KMS-11 (cell line): Measurements from ENCODE around the gene CCNO.

Experiments
- H2AFZ ChIP-seq: fragments of 200-600 bp; sonication (generic); 2 replicates; pipeline ENCODE4 v1.6.1; 2016; ENCODE audit warnings: antibody characterized with exemption, mixed run types, low read depth
- H3K27ac ChIP-seq: fragments of 200-600 bp; sonication (generic); 2 replicates; pipeline ENCODE4 v1.6.1; 2016; ENCODE audit warnings: mild to moderate bottlenecking, mixed run types
- H3K27me3 ChIP-seq: fragments of 200-600 bp; sonication (generic); 2 replicates; pipeline ENCODE4 v1.6.1; 2017; ENCODE audit warnings: mild to moderate bottlenecking, low read depth, mixed run types, moderate library complexity; ENCODE audit not compliant: insufficient read depth
- H3K36me3 ChIP-seq: fragments of 200-600 bp; sonication (generic); 2 replicates; pipeline ENCODE4 v1.6.1; 2017; ENCODE audit warnings: mild to moderate bottlenecking, mixed run types; ENCODE audit not compliant: insufficient read depth
- H3K4me1 ChIP-seq: fragments of 200-600 bp; sonication (generic); 2 replicates; pipeline ENCODE4 v1.6.1; 2016; ENCODE audit warnings: mild to moderate bottlenecking, low read depth, mixed run types; ENCODE audit not compliant: poor library complexity, severe bottlenecking
- H3K4me2 ChIP-seq: fragments of 200-600 bp; sonication (generic); 2 replicates; pipeline ENCODE4 v1.7.0; 2016; ENCODE audit warnings: mild to moderate bottlenecking, mixed run types
- H3K4me3 ChIP-seq: fragments of 200-600 bp; sonication (generic); IDR thresholded peaks from 2 replicates; pipeline ENCODE4 v1.6.1; 2017; ENCODE audit warnings: low read depth, low read length, mixed read lengths; ENCODE audit not compliant: insufficient read depth
- H3K79me2 ChIP-seq: fragments of 200-600 bp; sonication (generic); 2 replicates; pipeline ENCODE4 v1.6.1; 2016; ENCODE audit warnings: low read depth, mixed run types; ENCODE audit not compliant: insufficient read depth
- H3K9ac ChIP-seq: fragments of 200-600 bp; sonication (generic); 2 replicates; pipeline ENCODE4 v1.6.1; 2016; ENCODE audit warnings: mild to moderate bottlenecking, mixed run types
- H4K20me1 ChIP-seq: fragments of 200-600 bp; sonication (generic); 2 replicates; pipeline ENCODE4 v1.6.1; 2016; ENCODE audit warnings: mild to moderate bottlenecking, mixed run types; ENCODE audit not compliant: insufficient read depth
- CTCF ChIP-seq: fragments of 200-600 bp; sonication (generic); conservative IDR thresholded peaks from 2 replicates; pipeline ENCODE4 v1.6.1; 2017; ENCODE audit warnings: low read depth, mild to moderate bottlenecking, antibody characterized with exemption, low read length, moderate library complexity, mixed read lengths

Gene CCNO

GRCh38 chr5:55254802-55255201, 21.4 kb upstream of the CCNO start:
- H3K79me2 ChIP-seq: no peaks in the 10 kb centered on the region
- H3K4me1 ChIP-seq: no peaks in the 10 kb centered on the region
- H3K4me3 ChIP-seq: no peak overlapping the region
- H2AFZ ChIP-seq: no peak overlapping the region
- H3K9ac ChIP-seq: no peak overlapping the region
- no peak overlapping the region for H3K4me2 ChIP-seq
- H3K27me3 ChIP-seq: no peaks in the 10 kb centered on the region
- no peaks in the 10 kb centered on the region for H4K20me1 ChIP-seq
- no peaks in the 10 kb centered on the region for H3K36me3 ChIP-seq
- H3K27ac ChIP-seq: no peak overlapping the region
- no peak for TF ChIP-seq CTCF

GRCh38 chr5:55250064-55250463, 16.7 kb upstream of the CCNO start:
- no peaks in the 10 kb centered on the region for H4K20me1 ChIP-seq
- no peak overlapping the region for H2AFZ ChIP-seq
- no peaks in the 10 kb centered on the region for H3K27me3 ChIP-seq
- no peak for TF ChIP-seq CTCF
- H3K4me3 ChIP-seq: no peak overlapping the region
- H3K4me2 ChIP-seq: no peak overlapping the region
- H3K4me1 ChIP-seq: no peaks in the 10 kb centered on the region
- H3K27ac ChIP-seq: no peak overlapping the region
- H3K36me3 ChIP-seq: no peaks in the 10 kb centered on the region
- H3K79me2 ChIP-seq: no peaks in the 10 kb centered on the region
- no peak overlapping the region for H3K9ac ChIP-seq

- Histone ChIP-seq H2AFZ (no peak overlapping the region), H3K4me3 (no peak overlapping the region), H3K36me3 (no peaks in the 10 kb centered on the region), H3K27me3 (no peaks in the 10 kb centered on the region), H3K27ac (no peak overlapping the region), H3K4me2 (no peak overlapping the region), H3K9ac (no peak overlapping the region), H3K4me1 (no peaks in the 10 kb centered on the region), H4K20me1 (no peaks in the 10 kb centered on the region), H3K79me2 (no peaks in the 10 kb centered on the region)
- no peak for TF ChIP-seq CTCF
Observed at GRCh38 chr5:55241746-55242145, 8.3 kb upstream of the CCNO start.

- H3K9ac ChIP-seq: no peak overlapping the region
- no peak overlapping the region for H3K27ac ChIP-seq
- H3K36me3 ChIP-seq: no peaks in the 10 kb centered on the region
- H2AFZ ChIP-seq: no peak overlapping the region
- H3K4me3 ChIP-seq: no peak overlapping the region
- peaks cover 11% of the 10 kb centered on the region for H3K4me1 ChIP-seq
- H3K4me2 ChIP-seq: no peak overlapping the region
- no peaks in the 10 kb centered on the region for H3K27me3 ChIP-seq
- no peaks in the 10 kb centered on the region for H4K20me1 ChIP-seq
- TF ChIP-seq CTCF: no peak
- no peaks in the 10 kb centered on the region; the same call in 1 of the 2 replicates for H3K79me2 ChIP-seq
Observed at GRCh38 chr5:55236800-55237199, 3.4 kb upstream of the CCNO start.
